ENCODE measurements around the gene CEMIP2. TPM values are rescaled to one million over a fixed set of nuclear protein-coding genes. Genes with fewer than 3 reads are reported as not detected.

The CEMIP2 gene, protein sequence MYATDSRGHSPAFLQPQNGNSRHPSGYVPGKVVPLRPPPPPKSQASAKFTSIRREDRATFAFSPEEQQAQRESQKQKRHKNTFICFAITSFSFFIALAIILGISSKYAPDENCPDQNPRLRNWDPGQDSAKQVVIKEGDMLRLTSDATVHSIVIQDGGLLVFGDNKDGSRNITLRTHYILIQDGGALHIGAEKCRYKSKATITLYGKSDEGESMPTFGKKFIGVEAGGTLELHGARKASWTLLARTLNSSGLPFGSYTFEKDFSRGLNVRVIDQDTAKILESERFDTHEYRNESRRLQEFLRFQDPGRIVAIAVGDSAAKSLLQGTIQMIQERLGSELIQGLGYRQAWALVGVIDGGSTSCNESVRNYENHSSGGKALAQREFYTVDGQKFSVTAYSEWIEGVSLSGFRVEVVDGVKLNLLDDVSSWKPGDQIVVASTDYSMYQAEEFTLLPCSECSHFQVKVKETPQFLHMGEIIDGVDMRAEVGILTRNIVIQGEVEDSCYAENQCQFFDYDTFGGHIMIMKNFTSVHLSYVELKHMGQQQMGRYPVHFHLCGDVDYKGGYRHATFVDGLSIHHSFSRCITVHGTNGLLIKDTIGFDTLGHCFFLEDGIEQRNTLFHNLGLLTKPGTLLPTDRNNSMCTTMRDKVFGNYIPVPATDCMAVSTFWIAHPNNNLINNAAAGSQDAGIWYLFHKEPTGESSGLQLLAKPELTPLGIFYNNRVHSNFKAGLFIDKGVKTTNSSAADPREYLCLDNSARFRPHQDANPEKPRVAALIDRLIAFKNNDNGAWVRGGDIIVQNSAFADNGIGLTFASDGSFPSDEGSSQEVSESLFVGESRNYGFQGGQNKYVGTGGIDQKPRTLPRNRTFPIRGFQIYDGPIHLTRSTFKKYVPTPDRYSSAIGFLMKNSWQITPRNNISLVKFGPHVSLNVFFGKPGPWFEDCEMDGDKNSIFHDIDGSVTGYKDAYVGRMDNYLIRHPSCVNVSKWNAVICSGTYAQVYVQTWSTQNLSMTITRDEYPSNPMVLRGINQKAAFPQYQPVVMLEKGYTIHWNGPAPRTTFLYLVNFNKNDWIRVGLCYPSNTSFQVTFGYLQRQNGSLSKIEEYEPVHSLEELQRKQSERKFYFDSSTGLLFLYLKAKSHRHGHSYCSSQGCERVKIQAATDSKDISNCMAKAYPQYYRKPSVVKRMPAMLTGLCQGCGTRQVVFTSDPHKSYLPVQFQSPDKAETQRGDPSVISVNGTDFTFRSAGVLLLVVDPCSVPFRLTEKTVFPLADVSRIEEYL (N-terminal part only)
- 0.07 and 0.61 TPM in 2 replicates for total RNA-seq (2014; rRNA removed; shearing (Covaris generic); ENCODE audit: low replicate concordance)

GRCh38 chr9:71768388-71769174, at the start of gene CEMIP2:
CEMIP2 (minus strand) TSS chr9:71768513; CDS start chr9:71750373, 18,140 bp downstream.
- peak; percentile 92 for DNase-seq
- no peaks in the 10 kb centered on the region for H3K79me2 ChIP-seq (ENCODE audit: low read length)
- H3K36me3 ChIP-seq (ENCODE audit: insufficient read depth, low read length), result no peaks in the 10 kb centered on the region
- H3K4me2 ChIP-seq (ENCODE audit: low read depth, low read length, poor library complexity, severe bottlenecking), result peak within 1 kb of the TSS; percentile 90
- H3K4me3 ChIP-seq (ENCODE audit: low read length), result peak within 1 kb of the TSS; percentile 73
- peak within 1 kb of the TSS; percentile 71 for H3K9ac ChIP-seq (ENCODE audit: low read length)
- peak within 1 kb of the TSS; percentile 97 for H2AFZ ChIP-seq (ENCODE audit: low read length)
- no peaks in the 10 kb centered on the region for H3K9me3 ChIP-seq (ENCODE audit: low read length)
- H3K27me3 ChIP-seq (ENCODE audit: low read length), result no peaks in the 10 kb centered on the region; the same call in 1 of the 2 replicates
- H4K20me1 ChIP-seq (ENCODE audit: insufficient read depth, low read depth, low read length), result 0 out of 2 replicates have a peak, but pooled peaks cover 8% of the 10 kb centered on the region
- no peaks in the 10 kb centered on the region for H3K9me2 ChIP-seq (replicated peaks; ENCODE audit: insufficient read depth, low read length)
- H3K4me1 ChIP-seq (ENCODE audit: low read length), result peaks cover 11% of the 10 kb centered on the region
- no peak within 1 kb of the TSS for H3K27ac ChIP-seq (ENCODE audit: low read length)

DNA sequence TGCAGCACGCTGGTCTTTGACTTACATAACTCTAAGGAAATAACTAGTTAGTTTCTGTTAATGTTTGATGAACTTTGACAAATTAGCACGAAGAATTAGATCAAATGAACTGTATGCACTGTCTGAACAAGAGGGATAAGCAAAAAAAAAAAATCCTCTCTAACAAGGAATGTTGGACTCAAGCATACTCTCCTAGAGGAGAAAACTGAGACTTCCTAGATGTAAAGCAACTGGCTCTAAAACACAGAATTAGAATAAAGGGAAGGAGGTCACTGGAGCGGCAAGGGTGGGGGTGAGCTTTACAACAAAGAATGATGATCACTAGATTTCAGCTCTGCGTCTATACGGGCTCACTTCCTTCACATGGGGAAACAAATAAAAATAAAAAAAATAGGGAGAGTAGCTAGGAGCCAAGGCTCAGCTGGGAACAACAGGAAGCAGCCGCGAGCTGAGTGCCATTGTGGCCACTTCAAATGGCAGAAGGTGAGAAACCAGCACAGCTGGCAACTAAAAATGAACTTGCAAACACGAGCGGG, 48.7 kb upstream of the CEMIP2 start:
- Histone ChIP-seq H3K4me1 (ENCODE audit: low read length) (no peaks in the 10 kb centered on the region), H3K9ac (ENCODE audit: low read length) (no peak overlapping the region), H3K79me2 (ENCODE audit: low read length) (no peaks in the 10 kb centered on the region), H3K4me2 (ENCODE audit: low read depth, low read length, poor library complexity, severe bottlenecking) (no peak overlapping the region), H2AFZ (ENCODE audit: low read length) (no peak overlapping the region), H3K4me3 (ENCODE audit: low read length) (no peak overlapping the region), H3K27ac (ENCODE audit: low read length) (no peak overlapping the region), H3K9me2 (replicated peaks; ENCODE audit: insufficient read depth, low read length) (no peaks in the 10 kb centered on the region), H3K9me3 (ENCODE audit: low read length) (no peaks in the 10 kb centered on the region), H3K27me3 (ENCODE audit: low read length) (no peaks in the 10 kb centered on the region), H3K36me3 (ENCODE audit: insufficient read depth, low read length) (no peaks in the 10 kb centered on the region), H4K20me1 (ENCODE audit: insufficient read depth, low read depth, low read length) (no peaks in the 10 kb centered on the region)
- DNase-seq, result no peak

DNA sequence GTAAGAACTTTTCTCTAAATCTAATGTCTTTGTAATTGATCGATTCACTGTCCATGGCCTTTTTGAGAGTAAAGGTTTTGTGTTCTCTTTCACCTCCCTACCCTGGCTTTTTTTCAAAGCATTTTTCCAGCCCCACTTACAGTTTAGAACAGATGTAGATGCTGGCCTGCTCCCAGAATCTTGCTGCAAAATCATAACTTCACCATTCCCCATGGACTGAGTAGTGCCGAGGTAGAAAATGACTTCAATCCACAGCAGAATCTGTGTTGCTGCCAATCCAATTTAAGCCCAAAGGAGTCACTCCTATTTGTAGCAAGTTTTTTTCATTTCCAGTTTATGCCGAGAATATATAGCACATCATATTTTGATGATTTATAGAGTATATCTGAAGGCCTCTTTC, 46.5 kb upstream of the CEMIP2 start:
- no peaks in the 10 kb centered on the region for H3K79me2 ChIP-seq (ENCODE audit: low read length)
- no peak overlapping the region for H3K4me3 ChIP-seq (ENCODE audit: low read length)
- DNase-seq, result no peak
- no peaks in the 10 kb centered on the region for H4K20me1 ChIP-seq (ENCODE audit: insufficient read depth, low read depth, low read length)
- H2AFZ ChIP-seq (ENCODE audit: low read length), result no peak overlapping the region
- H3K27me3 ChIP-seq (ENCODE audit: low read length), result no peaks in the 10 kb centered on the region
- no peak overlapping the region for H3K27ac ChIP-seq (ENCODE audit: low read length)
- H3K36me3 ChIP-seq (ENCODE audit: insufficient read depth, low read length), result no peaks in the 10 kb centered on the region
- H3K4me1 ChIP-seq (ENCODE audit: low read length), result no peaks in the 10 kb centered on the region
- no peaks in the 10 kb centered on the region for H3K9me3 ChIP-seq (ENCODE audit: low read length)
- no peak overlapping the region for H3K4me2 ChIP-seq (ENCODE audit: low read depth, low read length, poor library complexity, severe bottlenecking)
- no peak overlapping the region for H3K9ac ChIP-seq (ENCODE audit: low read length)
- no peaks in the 10 kb centered on the region for H3K9me2 ChIP-seq (replicated peaks; ENCODE audit: insufficient read depth, low read length)

- no peak for DNase-seq
- Histone ChIP-seq H3K27me3 (ENCODE audit: low read length) (no peaks in the 10 kb centered on the region), H4K20me1 (ENCODE audit: insufficient read depth, low read depth, low read length) (no peaks in the 10 kb centered on the region), H3K4me1 (ENCODE audit: low read length) (no peaks in the 10 kb centered on the region), H3K9me2 (replicated peaks; ENCODE audit: insufficient read depth, low read length) (no peaks in the 10 kb centered on the region), H3K4me2 (ENCODE audit: low read depth, low read length, poor library complexity, severe bottlenecking) (no peak overlapping the region), H3K27ac (ENCODE audit: low read length) (no peak overlapping the region), H3K36me3 (ENCODE audit: insufficient read depth, low read length) (no peaks in the 10 kb centered on the region), H3K9ac (ENCODE audit: low read length) (no peak overlapping the region), H3K9me3 (ENCODE audit: low read length) (no peaks in the 10 kb centered on the region), H3K79me2 (ENCODE audit: low read length) (no peaks in the 10 kb centered on the region), H3K4me3 (ENCODE audit: low read length) (no peak overlapping the region), H2AFZ (ENCODE audit: low read length) (no peak overlapping the region)
Measured at GRCh38 chr9:71814226-71814625, 45.9 kb upstream of the CEMIP2 start.

DNA sequence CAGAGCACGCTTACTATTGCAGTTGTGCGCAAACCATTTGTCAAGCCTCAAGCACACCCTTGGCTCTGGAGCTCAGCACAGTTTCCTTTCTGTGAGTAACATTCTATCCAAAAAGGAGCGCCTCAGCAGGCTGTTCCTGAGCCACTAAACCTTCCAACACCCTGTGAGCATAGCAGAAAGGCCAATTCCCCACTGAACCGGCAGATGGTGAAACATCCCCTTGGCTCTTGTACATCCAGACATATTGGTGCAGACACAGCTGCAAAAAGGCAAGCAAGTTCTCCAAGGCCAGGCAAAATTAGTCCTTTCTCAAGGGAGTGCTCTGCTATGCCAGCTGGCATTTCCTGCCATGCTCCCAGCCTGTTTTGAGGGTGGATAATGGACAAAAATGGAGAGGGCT, 44.1 kb upstream of the CEMIP2 start:
- Histone ChIP-seq H3K27ac (ENCODE audit: low read length) (no peak overlapping the region), H3K27me3 (ENCODE audit: low read length) (no peaks in the 10 kb centered on the region), H3K36me3 (ENCODE audit: insufficient read depth, low read length) (no peaks in the 10 kb centered on the region), H2AFZ (ENCODE audit: low read length) (no peak overlapping the region), H3K9ac (ENCODE audit: low read length) (no peak overlapping the region), H3K4me1 (ENCODE audit: low read length) (no peaks in the 10 kb centered on the region), H3K9me3 (ENCODE audit: low read length) (no peaks in the 10 kb centered on the region), H3K79me2 (ENCODE audit: low read length) (no peaks in the 10 kb centered on the region), H3K4me3 (ENCODE audit: low read length) (no peak overlapping the region), H4K20me1 (ENCODE audit: insufficient read depth, low read depth, low read length) (no peaks in the 10 kb centered on the region), H3K9me2 (replicated peaks; ENCODE audit: insufficient read depth, low read length) (no peaks in the 10 kb centered on the region), H3K4me2 (ENCODE audit: low read depth, low read length, poor library complexity, severe bottlenecking) (no peak overlapping the region)
- no peak for DNase-seq

DNA sequence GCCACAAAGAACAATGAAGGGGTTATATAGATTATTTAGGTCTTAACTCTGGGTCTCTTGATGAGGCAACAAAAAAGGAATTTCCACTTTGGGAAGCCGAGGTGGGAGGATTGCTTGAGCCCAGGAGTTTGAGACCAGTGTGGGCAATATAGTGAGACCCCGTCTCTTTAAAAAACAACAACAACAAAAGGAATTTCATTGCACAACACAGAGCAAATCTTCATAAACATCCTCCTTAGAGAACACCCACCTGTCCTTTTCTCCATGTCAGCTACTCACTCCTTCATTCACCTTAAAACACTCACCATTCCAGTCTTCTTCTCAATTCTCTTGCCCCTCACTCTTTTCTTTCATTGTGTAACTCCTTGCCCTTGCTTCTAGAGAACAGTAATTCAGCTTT, 39.8 kb upstream of the CEMIP2 start:
- Histone ChIP-seq H3K4me1 (ENCODE audit: low read length) (no peaks in the 10 kb centered on the region), H3K27me3 (ENCODE audit: low read length) (no peaks in the 10 kb centered on the region), H3K9ac (ENCODE audit: low read length) (no peak overlapping the region), H3K27ac (ENCODE audit: low read length) (no peak overlapping the region), H3K36me3 (ENCODE audit: insufficient read depth, low read length) (no peaks in the 10 kb centered on the region), H3K9me2 (replicated peaks; ENCODE audit: insufficient read depth, low read length) (no peaks in the 10 kb centered on the region), H3K79me2 (ENCODE audit: low read length) (no peaks in the 10 kb centered on the region), H3K9me3 (ENCODE audit: low read length) (no peaks in the 10 kb centered on the region), H3K4me2 (ENCODE audit: low read depth, low read length, poor library complexity, severe bottlenecking) (no peak overlapping the region), H2AFZ (ENCODE audit: low read length) (no peak overlapping the region), H4K20me1 (ENCODE audit: insufficient read depth, low read depth, low read length) (no peaks in the 10 kb centered on the region), H3K4me3 (ENCODE audit: low read length) (no peak overlapping the region)
- no peak for DNase-seq

GRCh38 chr9:71806901-71807307, 38.6 kb upstream of the CEMIP2 start:
- no peaks in the 10 kb centered on the region for H3K36me3 ChIP-seq (ENCODE audit: insufficient read depth, low read length)
- H3K9me2 ChIP-seq (replicated peaks; ENCODE audit: insufficient read depth, low read length), result no peaks in the 10 kb centered on the region
- no peaks in the 10 kb centered on the region for H3K79me2 ChIP-seq (ENCODE audit: low read length)
- peaks cover 3% of the 10 kb centered on the region; the same call in 1 of the 2 replicates for H3K4me1 ChIP-seq (ENCODE audit: low read length)
- H3K9me3 ChIP-seq (ENCODE audit: low read length), result no peaks in the 10 kb centered on the region
- H3K27ac ChIP-seq (ENCODE audit: low read length), result no peak overlapping the region
- H4K20me1 ChIP-seq (ENCODE audit: insufficient read depth, low read depth, low read length), result no peaks in the 10 kb centered on the region
- no peak overlapping the region for H3K4me2 ChIP-seq (ENCODE audit: low read depth, low read length, poor library complexity, severe bottlenecking)
- no peak overlapping the region for H3K4me3 ChIP-seq (ENCODE audit: low read length)
- DNase-seq, result peak; percentile 88
- H2AFZ ChIP-seq (ENCODE audit: low read length), result no peak overlapping the region
- H3K27me3 ChIP-seq (ENCODE audit: low read length), result no peaks in the 10 kb centered on the region
- H3K9ac ChIP-seq (ENCODE audit: low read length), result no peak overlapping the region

Data from Karpas-422 (cell line).